ENCODE results near the gene APOL1.
A peak's percentile ranks its signal among the peaks of the same experiment; 100 is the strongest.

APOL1 gene

DNA sequence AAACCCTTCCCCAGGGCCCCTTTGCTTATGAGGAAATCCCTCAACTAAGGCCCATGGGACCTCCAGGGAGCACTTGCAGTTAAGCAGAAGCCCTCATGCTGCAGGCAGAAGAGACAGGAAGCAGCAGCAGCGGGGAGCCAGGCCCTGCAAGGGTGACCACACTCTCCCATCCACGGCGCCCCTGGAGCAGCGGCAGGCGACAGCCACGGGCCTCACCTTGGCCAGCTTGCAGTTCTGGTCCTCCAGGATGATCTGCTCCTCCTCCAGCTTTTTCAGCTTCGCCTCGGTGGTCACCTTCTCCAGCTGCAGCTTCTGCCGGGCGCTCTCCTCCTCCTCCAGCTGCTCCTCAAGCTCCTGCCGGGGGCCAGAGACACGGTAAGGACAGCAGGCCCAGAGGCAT lies 47.0 kb downstream of the APOL1 start:
- Histone ChIP-seq H3K4me2 (ENCODE audit: low read length) (no peak overlapping the region), H3K4me3 (ENCODE audit: low read depth, low read length) (no peak overlapping the region), H3K36me3 (ENCODE audit: control insufficient read depth, insufficient read depth, low read length) (no peaks in the 10 kb centered on the region), H3K27ac (no peak overlapping the region), H3K27me3 (ENCODE audit: control insufficient read depth, insufficient read depth, low read length) (no peaks in the 10 kb centered on the region), H3K9me3 (ENCODE audit: control insufficient read depth, low read length) (no peaks in the 10 kb centered on the region), H3K9ac (no peak overlapping the region), H3K4me1 (no peaks in the 10 kb centered on the region), H3K79me2 (peaks cover 6% of the 10 kb centered on the region), H2AFZ (no peak overlapping the region)
- TF ChIP-seq, protein P1, sequence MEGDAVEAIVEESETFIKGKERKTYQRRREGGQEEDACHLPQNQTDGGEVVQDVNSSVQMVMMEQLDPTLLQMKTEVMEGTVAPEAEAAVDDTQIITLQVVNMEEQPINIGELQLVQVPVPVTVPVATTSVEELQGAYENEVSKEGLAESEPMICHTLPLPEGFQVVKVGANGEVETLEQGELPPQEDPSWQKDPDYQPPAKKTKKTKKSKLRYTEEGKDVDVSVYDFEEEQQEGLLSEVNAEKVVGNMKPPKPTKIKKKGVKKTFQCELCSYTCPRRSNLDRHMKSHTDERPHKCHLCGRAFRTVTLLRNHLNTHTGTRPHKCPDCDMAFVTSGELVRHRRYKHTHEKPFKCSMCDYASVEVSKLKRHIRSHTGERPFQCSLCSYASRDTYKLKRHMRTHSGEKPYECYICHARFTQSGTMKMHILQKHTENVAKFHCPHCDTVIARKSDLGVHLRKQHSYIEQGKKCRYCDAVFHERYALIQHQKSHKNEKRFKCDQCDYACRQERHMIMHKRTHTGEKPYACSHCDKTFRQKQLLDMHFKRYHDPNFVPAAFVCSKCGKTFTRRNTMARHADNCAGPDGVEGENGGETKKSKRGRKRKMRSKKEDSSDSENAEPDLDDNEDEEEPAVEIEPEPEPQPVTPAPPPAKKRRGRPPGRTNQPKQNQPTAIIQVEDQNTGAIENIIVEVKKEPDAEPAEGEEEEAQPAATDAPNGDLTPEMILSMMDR (IDR thresholded peaks at IDR 0.05), result no peak

DNA sequence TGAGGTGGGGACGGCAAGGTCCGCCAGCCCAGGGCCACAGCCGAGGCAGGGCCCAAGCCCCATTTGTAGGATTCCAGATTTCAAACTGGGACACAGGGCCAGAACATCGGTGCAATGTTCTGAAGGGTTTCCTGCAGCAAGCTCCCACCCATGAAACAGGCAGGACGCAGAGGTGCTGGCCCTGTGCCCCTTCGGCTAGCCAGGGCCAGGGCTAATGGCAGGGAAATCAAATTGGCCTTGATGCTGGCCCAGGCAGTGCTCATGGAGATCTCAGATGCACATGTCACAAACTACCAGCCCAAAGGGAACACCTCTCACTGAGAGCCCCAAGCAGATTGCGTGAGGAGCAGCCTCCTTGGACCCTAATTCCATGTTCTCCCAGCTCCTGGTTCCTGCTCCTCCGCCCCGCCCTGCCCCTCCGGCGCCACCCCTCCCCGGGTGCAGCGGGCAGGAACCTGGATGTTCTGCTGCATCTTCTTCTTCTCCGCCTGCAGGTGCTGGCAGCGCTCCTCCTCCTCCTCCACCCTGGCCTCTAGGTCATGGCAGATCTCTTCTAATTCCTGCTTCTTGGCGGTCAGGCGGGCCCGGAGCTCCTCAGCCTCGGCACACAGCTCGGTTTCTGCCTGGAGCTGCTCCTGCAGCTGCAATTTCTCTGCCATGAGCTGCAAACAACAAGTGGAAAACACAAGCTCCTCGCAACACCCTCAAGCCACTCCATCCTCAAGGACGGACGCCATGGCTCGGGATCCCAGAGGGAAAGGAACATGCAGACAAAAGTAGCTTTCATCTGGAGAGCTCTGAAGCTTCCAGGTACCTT lies 47.7 kb downstream of the APOL1 start:
- TF ChIP-seq, protein P1 (IDR thresholded peaks at IDR 0.05), result no peak
- no peaks in the 10 kb centered on the region for H3K36me3 ChIP-seq (ENCODE audit: control insufficient read depth, insufficient read depth, low read length)
- no peak overlapping the region for H3K27ac ChIP-seq
- H3K4me3 ChIP-seq (ENCODE audit: low read depth, low read length), result no peak overlapping the region
- no peak overlapping the region for H2AFZ ChIP-seq
- H3K4me2 ChIP-seq (ENCODE audit: low read length), result no peak overlapping the region
- H3K27me3 ChIP-seq (ENCODE audit: control insufficient read depth, insufficient read depth, low read length), result no peaks in the 10 kb centered on the region
- no peaks in the 10 kb centered on the region for H3K9me3 ChIP-seq (ENCODE audit: control insufficient read depth, low read length)
- H3K79me2 ChIP-seq, result peaks cover 6% of the 10 kb centered on the region
- no peaks in the 10 kb centered on the region for H3K4me1 ChIP-seq
- H3K9ac ChIP-seq, result no peak overlapping the region

- H3K9me3 ChIP-seq (ENCODE audit: control insufficient read depth, low read length), result no peaks in the 10 kb centered on the region
- H3K27ac ChIP-seq, result no peak overlapping the region
- no peak overlapping the region for H3K4me2 ChIP-seq (ENCODE audit: low read length)
- peaks cover 6% of the 10 kb centered on the region for H3K79me2 ChIP-seq
- H2AFZ ChIP-seq, result no peak overlapping the region
- TF ChIP-seq, protein P1 (IDR thresholded peaks at IDR 0.05), result peak; percentile 86
- no peaks in the 10 kb centered on the region for H3K4me1 ChIP-seq
- H3K27me3 ChIP-seq (ENCODE audit: control insufficient read depth, insufficient read depth, low read length), result no peaks in the 10 kb centered on the region
- H3K9ac ChIP-seq, result no peak overlapping the region
- no peaks in the 10 kb centered on the region for H3K36me3 ChIP-seq (ENCODE audit: control insufficient read depth, insufficient read depth, low read length)
- H3K4me3 ChIP-seq (ENCODE audit: low read depth, low read length), result no peak overlapping the region
Observed at GRCh38 chr22:36301384-36301828, 48.5 kb downstream of the APOL1 start.

GRCh38 chr22:36301851-36302250 lies 48.9 kb downstream of the APOL1 start:
- no peaks in the 10 kb centered on the region for H3K27me3 ChIP-seq (ENCODE audit: control insufficient read depth, insufficient read depth, low read length)
- H3K9me3 ChIP-seq (ENCODE audit: control insufficient read depth, low read length), result no peaks in the 10 kb centered on the region
- no peaks in the 10 kb centered on the region for H3K36me3 ChIP-seq (ENCODE audit: control insufficient read depth, insufficient read depth, low read length)
- no peak overlapping the region for H2AFZ ChIP-seq
- no peak overlapping the region for H3K4me2 ChIP-seq (ENCODE audit: low read length)
- no peak overlapping the region for H3K4me3 ChIP-seq (ENCODE audit: low read depth, low read length)
- TF ChIP-seq, protein P1 (IDR thresholded peaks at IDR 0.05), result no peak
- no peaks in the 10 kb centered on the region for H3K4me1 ChIP-seq
- no peak overlapping the region for H3K27ac ChIP-seq
- H3K79me2 ChIP-seq, result peaks cover 6% of the 10 kb centered on the region
- no peak overlapping the region for H3K9ac ChIP-seq

Measured in parathyroid adenoma (tissue), 2 donors.